Central memory CD8-positive, alpha-beta T cell (primary cell): ENCODE data around the gene BOC.

Source experiments
- ATAC-seq: fragments of 150-1000 bp; cut with Tn5 transposase; replicated peaks from 2 replicates; pipeline ENCODE4 v1.10.0; 2022; ENCODE audit warnings: mild to moderate bottlenecking, moderate FRiP score, moderate number of reproducible peaks; ENCODE audit not compliant: poor library complexity, severe bottlenecking; ENCODE audit errors: extremely low read depth
- DNase-seq, 2 donors: peaks; one replicate each; pipeline ENCODE4 v3.0.0; 2021; ENCODE audit warnings: low spot score in 2 of 2
- H3K27ac Mint-ChIP-seq: one replicate; pipeline ENCODE4 v1.8.0; 2022; ENCODE audit warnings: low read depth, mild to moderate bottlenecking, moderate library complexity, mixed read lengths
- H3K27me3 Mint-ChIP-seq: one replicate; pipeline ENCODE4 v1.8.0; 2022; ENCODE audit warnings: mixed read lengths
- H3K36me3 Mint-ChIP-seq: one replicate; pipeline ENCODE4 v1.8.0; 2022; ENCODE audit warnings: mild to moderate bottlenecking, moderate library complexity, mixed read lengths; ENCODE audit not compliant: insufficient read depth
- H3K4me1 Mint-ChIP-seq: one replicate; pipeline ENCODE4 v1.8.0; 2022; ENCODE audit warnings: mixed read lengths
- H3K4me3 Mint-ChIP-seq: one replicate; pipeline ENCODE4 v1.8.0; 2022; ENCODE audit warnings: mild to moderate bottlenecking, moderate library complexity, mixed read lengths
- H3K9me3 Mint-ChIP-seq: one replicate; pipeline ENCODE4 v1.8.0; 2022; ENCODE audit warnings: mixed read lengths

BOC gene

GRCh38 chr3:113205481-113205880 lies 5.9 kb upstream of the BOC start:
- peaks cover 81% of the 10 kb centered on the region for H3K27me3 Mint-ChIP-seq
- no peaks in the 10 kb centered on the region for H3K9me3 Mint-ChIP-seq
- H3K4me3 Mint-ChIP-seq = no peak overlapping the region
- DNase-seq (no peak), ATAC-seq (no peak)
- H3K4me1 Mint-ChIP-seq = no peaks in the 10 kb centered on the region
- H3K36me3 Mint-ChIP-seq = no peaks in the 10 kb centered on the region
- H3K27ac Mint-ChIP-seq = no peak overlapping the region

- Mint-ChIP-seq H3K9me3 (no peaks in the 10 kb centered on the region), H3K27ac (no peak overlapping the region), H3K27me3 (peaks cover 87% of the 10 kb centered on the region), H3K4me1 (peaks cover 15% of the 10 kb centered on the region), H3K4me3 (peak overlapping the region; percentile 48), H3K36me3 (peaks cover 2% of the 10 kb centered on the region)
- no peak for DNase-seq
- ATAC-seq = no peak
Observed at GRCh38 chr3:113210604-113211329, 590 bp upstream of the BOC start.

- Mint-ChIP-seq H3K4me1 (peaks cover 15% of the 10 kb centered on the region), H3K36me3 (peaks cover 2% of the 10 kb centered on the region), H3K27me3 (peaks cover 77% of the 10 kb centered on the region), H3K27ac (no peak overlapping the region), H3K9me3 (no peaks in the 10 kb centered on the region), H3K4me3 (peak overlapping the region; percentile 5)
- ATAC-seq = peak; percentile 6
- no peak for DNase-seq
Observed at GRCh38 chr3:113212150-113212843, 940 bp downstream of the BOC start.

GRCh38 chr3:113212844-113213375 lies 1.6 kb downstream of the BOC start:
- Mint-ChIP-seq H3K9me3 (no peaks in the 10 kb centered on the region), H3K4me3 (peak overlapping the region; percentile 5), H3K27ac (no peak overlapping the region)

GRCh38 chr3:113213896-113214587 lies 2.7 kb downstream of the BOC start:
- ATAC-seq = no peak
- Mint-ChIP-seq H3K36me3 (peaks cover 5% of the 10 kb centered on the region), H3K27me3 (peaks cover 69% of the 10 kb centered on the region)

More at GRCh38 chr3:113212844-113213375, 1.6 kb downstream of the BOC start:
- H3K27me3 Mint-ChIP-seq = peaks cover 71% of the 10 kb centered on the region
- DNase-seq (no peak), ATAC-seq (no peak)
- peaks cover 4% of the 10 kb centered on the region for H3K36me3 Mint-ChIP-seq
- peaks cover 15% of the 10 kb centered on the region for H3K4me1 Mint-ChIP-seq

GRCh38 chr3:113214917-113215595 lies 3.7 kb downstream of the BOC start:
- H3K27ac Mint-ChIP-seq = no peak overlapping the region
- DNase-seq (no peak), ATAC-seq (no peak)
- no peaks in the 10 kb centered on the region for H3K9me3 Mint-ChIP-seq
- peaks cover 5% of the 10 kb centered on the region for H3K36me3 Mint-ChIP-seq
- H3K4me1 Mint-ChIP-seq = peaks cover 15% of the 10 kb centered on the region
- H3K27me3 Mint-ChIP-seq = peaks cover 65% of the 10 kb centered on the region
- H3K4me3 Mint-ChIP-seq = no peak overlapping the region

More at GRCh38 chr3:113213896-113214587, 2.7 kb downstream of the BOC start:
- Mint-ChIP-seq H3K9me3 (no peaks in the 10 kb centered on the region), H3K27ac (no peak overlapping the region), H3K4me3 (no peak overlapping the region), H3K4me1 (peaks cover 15% of the 10 kb centered on the region)
- no peak for DNase-seq

GRCh38 chr3:113216393-113216792 lies 5.0 kb downstream of the BOC start:
- Mint-ChIP-seq H3K4me3 (no peak overlapping the region), H3K27me3 (peaks cover 65% of the 10 kb centered on the region), H3K27ac (no peak overlapping the region)

GRCh38 chr3:113218011-113218680 lies 6.8 kb downstream of the BOC start:
- Mint-ChIP-seq H3K4me3 (no peak overlapping the region), H3K27ac (no peak overlapping the region), H3K4me1 (no peaks in the 10 kb centered on the region), H3K27me3 (peaks cover 66% of the 10 kb centered on the region), H3K36me3 (peaks cover 5% of the 10 kb centered on the region), H3K9me3 (no peaks in the 10 kb centered on the region)
- DNase-seq = no peak
- no peak for ATAC-seq

More at GRCh38 chr3:113216393-113216792, 5.0 kb downstream of the BOC start:
- Mint-ChIP-seq H3K4me1 (peaks cover 8% of the 10 kb centered on the region), H3K36me3 (peaks cover 5% of the 10 kb centered on the region), H3K9me3 (no peaks in the 10 kb centered on the region)
- no peak for ATAC-seq
- no peak for DNase-seq

- no peaks in the 10 kb centered on the region for H3K9me3 Mint-ChIP-seq
- H3K27me3 Mint-ChIP-seq = peaks cover 66% of the 10 kb centered on the region
- no peak for DNase-seq
- peaks cover 3% of the 10 kb centered on the region for H3K36me3 Mint-ChIP-seq
- H3K27ac Mint-ChIP-seq = no peak overlapping the region
- no peaks in the 10 kb centered on the region for H3K4me1 Mint-ChIP-seq
- ATAC-seq = no peak
- no peak overlapping the region for H3K4me3 Mint-ChIP-seq
Observed at GRCh38 chr3:113218681-113219045, 7.3 kb downstream of the BOC start.

GRCh38 chr3:113219605-113220300 lies 8.4 kb downstream of the BOC start:
- DNase-seq = no peak
- H3K4me1 Mint-ChIP-seq = peaks cover 6% of the 10 kb centered on the region

GRCh38 chr3:113220721-113221120 lies 9.4 kb downstream of the BOC start:
- Mint-ChIP-seq H3K36me3 (peaks cover 3% of the 10 kb centered on the region), H3K4me3 (no peak overlapping the region), H3K4me1 (peaks cover 6% of the 10 kb centered on the region), H3K9me3 (no peaks in the 10 kb centered on the region), H3K27ac (no peak overlapping the region), H3K27me3 (peaks cover 64% of the 10 kb centered on the region)
- ATAC-seq = no peak
- no peak for DNase-seq

More at GRCh38 chr3:113219605-113220300, 8.4 kb downstream of the BOC start:
- H3K27me3 Mint-ChIP-seq = peaks cover 69% of the 10 kb centered on the region
- ATAC-seq = no peak
- H3K27ac Mint-ChIP-seq = no peak overlapping the region
- H3K4me3 Mint-ChIP-seq = no peak overlapping the region
- peaks cover 3% of the 10 kb centered on the region for H3K36me3 Mint-ChIP-seq
- no peaks in the 10 kb centered on the region for H3K9me3 Mint-ChIP-seq
